ENCODE measurements around the gene LIPA.

DNA sequence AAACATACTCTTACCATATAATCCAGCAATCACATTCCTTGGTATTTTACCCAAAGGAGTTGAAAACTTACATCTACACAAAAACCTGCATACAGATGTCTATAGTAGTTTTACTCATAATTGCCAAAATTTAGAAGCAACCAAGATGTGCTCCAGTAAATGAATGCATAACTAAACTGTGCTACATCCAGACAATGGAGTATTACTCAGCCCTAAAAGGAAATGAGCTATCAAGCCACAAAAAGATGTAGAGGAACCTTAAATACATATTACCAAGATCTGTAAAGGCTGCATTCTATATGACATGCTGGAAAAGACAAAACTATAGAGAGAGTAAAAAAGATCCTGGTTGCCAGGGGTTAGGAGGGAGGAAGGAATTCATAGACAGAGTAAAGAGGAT, 22.6 kb downstream of the LIPA start:
- TF ChIP-seq, protein P1, sequence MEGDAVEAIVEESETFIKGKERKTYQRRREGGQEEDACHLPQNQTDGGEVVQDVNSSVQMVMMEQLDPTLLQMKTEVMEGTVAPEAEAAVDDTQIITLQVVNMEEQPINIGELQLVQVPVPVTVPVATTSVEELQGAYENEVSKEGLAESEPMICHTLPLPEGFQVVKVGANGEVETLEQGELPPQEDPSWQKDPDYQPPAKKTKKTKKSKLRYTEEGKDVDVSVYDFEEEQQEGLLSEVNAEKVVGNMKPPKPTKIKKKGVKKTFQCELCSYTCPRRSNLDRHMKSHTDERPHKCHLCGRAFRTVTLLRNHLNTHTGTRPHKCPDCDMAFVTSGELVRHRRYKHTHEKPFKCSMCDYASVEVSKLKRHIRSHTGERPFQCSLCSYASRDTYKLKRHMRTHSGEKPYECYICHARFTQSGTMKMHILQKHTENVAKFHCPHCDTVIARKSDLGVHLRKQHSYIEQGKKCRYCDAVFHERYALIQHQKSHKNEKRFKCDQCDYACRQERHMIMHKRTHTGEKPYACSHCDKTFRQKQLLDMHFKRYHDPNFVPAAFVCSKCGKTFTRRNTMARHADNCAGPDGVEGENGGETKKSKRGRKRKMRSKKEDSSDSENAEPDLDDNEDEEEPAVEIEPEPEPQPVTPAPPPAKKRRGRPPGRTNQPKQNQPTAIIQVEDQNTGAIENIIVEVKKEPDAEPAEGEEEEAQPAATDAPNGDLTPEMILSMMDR (IDR thresholded peaks at IDR 0.05): no peak
- no peak for TF ChIP-seq POLR2A (IDR thresholded peaks at IDR 0.05)
- TF ChIP-seq EP300 (IDR thresholded peaks at IDR 0.05): no peak
